IMR-90 (cell line): ENCODE data around the gene NCAM1.

Experiments used
- BHLHE40 ChIP-seq: fragments of 150-350 bp; IDR thresholded peaks from 2 replicates; pipeline ENCODE4 v1.6.1; 2016; ENCODE audit warnings: mild to moderate bottlenecking, low read depth, low read length
- FOS ChIP-seq: fragments of 150-350 bp; IDR thresholded peaks from 2 replicates; pipeline ENCODE4 v1.6.1; 2016; ENCODE audit warnings: low read depth, low read length
- POLR2A ChIP-seq: IDR thresholded peaks from 2 replicates; pipeline ENCODE4 v1.6.1; 2012; ENCODE audit warnings: mild to moderate bottlenecking, low read depth, low read length
- SMC3 ChIP-seq: fragments of 150-350 bp; IDR thresholded peaks from 2 replicates; pipeline ENCODE4 v1.6.1; 2016; ENCODE audit warnings: low read depth, mild to moderate bottlenecking, antibody characterized with exemption, low read length, moderate library complexity
- TF ChIP-seq, protein P1 (sequence below): conservative IDR thresholded peaks from 2 replicates; pipeline ENCODE4 v1.5.1; 2012; ENCODE audit warnings: mild to moderate bottlenecking, low read depth, low read length, improper control_type of control experiment
- TF ChIP-seq, protein P2 (sequence below): fragments of 150-350 bp; IDR thresholded peaks from 2 replicates; pipeline ENCODE4 v1.6.1; 2017; ENCODE audit warnings: mild to moderate bottlenecking, antibody characterized with exemption, low read length, low read depth

GRCh38 chr11:113045146-113045545, 83.9 kb downstream of the NCAM1 start:
- TF ChIP-seq, protein P1, sequence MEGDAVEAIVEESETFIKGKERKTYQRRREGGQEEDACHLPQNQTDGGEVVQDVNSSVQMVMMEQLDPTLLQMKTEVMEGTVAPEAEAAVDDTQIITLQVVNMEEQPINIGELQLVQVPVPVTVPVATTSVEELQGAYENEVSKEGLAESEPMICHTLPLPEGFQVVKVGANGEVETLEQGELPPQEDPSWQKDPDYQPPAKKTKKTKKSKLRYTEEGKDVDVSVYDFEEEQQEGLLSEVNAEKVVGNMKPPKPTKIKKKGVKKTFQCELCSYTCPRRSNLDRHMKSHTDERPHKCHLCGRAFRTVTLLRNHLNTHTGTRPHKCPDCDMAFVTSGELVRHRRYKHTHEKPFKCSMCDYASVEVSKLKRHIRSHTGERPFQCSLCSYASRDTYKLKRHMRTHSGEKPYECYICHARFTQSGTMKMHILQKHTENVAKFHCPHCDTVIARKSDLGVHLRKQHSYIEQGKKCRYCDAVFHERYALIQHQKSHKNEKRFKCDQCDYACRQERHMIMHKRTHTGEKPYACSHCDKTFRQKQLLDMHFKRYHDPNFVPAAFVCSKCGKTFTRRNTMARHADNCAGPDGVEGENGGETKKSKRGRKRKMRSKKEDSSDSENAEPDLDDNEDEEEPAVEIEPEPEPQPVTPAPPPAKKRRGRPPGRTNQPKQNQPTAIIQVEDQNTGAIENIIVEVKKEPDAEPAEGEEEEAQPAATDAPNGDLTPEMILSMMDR = no peak
- TF ChIP-seq BHLHE40 (no peak), SMC3 (no peak), POLR2A (no peak), FOS (no peak)
- TF ChIP-seq, protein P2, sequence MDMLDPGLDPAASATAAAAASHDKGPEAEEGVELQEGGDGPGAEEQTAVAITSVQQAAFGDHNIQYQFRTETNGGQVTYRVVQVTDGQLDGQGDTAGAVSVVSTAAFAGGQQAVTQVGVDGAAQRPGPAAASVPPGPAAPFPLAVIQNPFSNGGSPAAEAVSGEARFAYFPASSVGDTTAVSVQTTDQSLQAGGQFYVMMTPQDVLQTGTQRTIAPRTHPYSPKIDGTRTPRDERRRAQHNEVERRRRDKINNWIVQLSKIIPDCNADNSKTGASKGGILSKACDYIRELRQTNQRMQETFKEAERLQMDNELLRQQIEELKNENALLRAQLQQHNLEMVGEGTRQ = no peak
